Measurements from ENCODE around the gene SCCPDH.

Gene SCCPDH

GRCh38 chr1:246789454-246790339 lies 65.5 kb downstream of the SCCPDH start:
- no peak for DNase-seq (ENCODE audit: low read depth)
- H3K4me3 ChIP-seq (ENCODE audit: low read depth, low read length) = no peak overlapping the region

GRCh38 chr1:246790364-246790763 lies 66.2 kb downstream of the SCCPDH start:
- H3K4me3 ChIP-seq (ENCODE audit: low read depth, low read length) = no peak overlapping the region
- no peak for TF ChIP-seq CTCF (IDR thresholded peaks at IDR 0.05; ENCODE audit: insufficient read depth, low read depth, low read length, missing control alignments)

More at GRCh38 chr1:246789454-246790339, 65.5 kb downstream of the SCCPDH start:
- no peak for TF ChIP-seq CTCF (IDR thresholded peaks at IDR 0.05; ENCODE audit: insufficient read depth, low read depth, low read length, missing control alignments)

GRCh38 chr1:246790833-246791232 lies 66.6 kb downstream of the SCCPDH start:
- no peak for DNase-seq (ENCODE audit: low read depth)
- TF ChIP-seq CTCF (IDR thresholded peaks at IDR 0.05; ENCODE audit: insufficient read depth, low read depth, low read length, missing control alignments) = no peak
- H3K4me3 ChIP-seq (ENCODE audit: low read depth, low read length) = no peak overlapping the region

More at GRCh38 chr1:246790364-246790763, 66.2 kb downstream of the SCCPDH start:
- no peak for DNase-seq (ENCODE audit: low read depth)

GRCh38 chr1:246791303-246791918 lies 67.2 kb downstream of the SCCPDH start:
- no peak for DNase-seq (ENCODE audit: low read depth)
- TF ChIP-seq CTCF (IDR thresholded peaks at IDR 0.05; ENCODE audit: insufficient read depth, low read depth, low read length, missing control alignments) = no peak
- H3K4me3 ChIP-seq (ENCODE audit: low read depth, low read length) = no peak overlapping the region

GRCh38 chr1:246792603-246793002 lies 68.4 kb downstream of the SCCPDH start:
- H3K4me3 ChIP-seq (ENCODE audit: low read depth, low read length) = no peak overlapping the region
- TF ChIP-seq CTCF (IDR thresholded peaks at IDR 0.05; ENCODE audit: insufficient read depth, low read depth, low read length, missing control alignments) = no peak
- DNase-seq (ENCODE audit: low read depth) = no peak

- DNase-seq (ENCODE audit: low read depth) = no peak
- no peak for TF ChIP-seq CTCF (IDR thresholded peaks at IDR 0.05; ENCODE audit: insufficient read depth, low read depth, low read length, missing control alignments)
- no peak overlapping the region for H3K4me3 ChIP-seq (ENCODE audit: low read depth, low read length)
These were observed 69.2 kb downstream of the SCCPDH start for GRCh38 chr1:246793356-246793896.
